Astrocyte (in vitro differentiated cells and primary cell): ENCODE data around the gene KRTAP6-2.

Experiments
- CTCF ChIP-seq: IDR thresholded peaks from 2 replicates; pipeline ENCODE4 v1.5.1; 2011; ENCODE audit warnings: low read depth, mild to moderate bottlenecking, inconsistent platforms, low read length, moderate library complexity; ENCODE audit not compliant: insufficient read depth
- EZH2 ChIP-seq: IDR thresholded peaks from 2 replicates; pipeline ENCODE4 v1.6.1; 2012; ENCODE audit warnings: mild to moderate bottlenecking, low read length, inconsistent platforms; ENCODE audit not compliant: insufficient read depth

- no peak for TF ChIP-seq EZH2
- no peak for TF ChIP-seq CTCF
Observed at GRCh38 chr21:30623362-30623761, 24.7 kb upstream of the KRTAP6-2 start.
